Limb (tissue), 2 donors: Measurements from ENCODE around the gene ELOB.
"Not testable (repeated sequence)": the region's sequence is repeated elsewhere in the genome, so short reads cannot be mapped to it uniquely, and the experiment has no call there.

Experiments used
- DNase-seq, 2 donors: peaks; one replicate each; pipeline ENCODE4 v3.0.0-alpha.2; 2016; ENCODE audit errors: extremely low spot score in 2 of 2

ELOB gene

DNA sequence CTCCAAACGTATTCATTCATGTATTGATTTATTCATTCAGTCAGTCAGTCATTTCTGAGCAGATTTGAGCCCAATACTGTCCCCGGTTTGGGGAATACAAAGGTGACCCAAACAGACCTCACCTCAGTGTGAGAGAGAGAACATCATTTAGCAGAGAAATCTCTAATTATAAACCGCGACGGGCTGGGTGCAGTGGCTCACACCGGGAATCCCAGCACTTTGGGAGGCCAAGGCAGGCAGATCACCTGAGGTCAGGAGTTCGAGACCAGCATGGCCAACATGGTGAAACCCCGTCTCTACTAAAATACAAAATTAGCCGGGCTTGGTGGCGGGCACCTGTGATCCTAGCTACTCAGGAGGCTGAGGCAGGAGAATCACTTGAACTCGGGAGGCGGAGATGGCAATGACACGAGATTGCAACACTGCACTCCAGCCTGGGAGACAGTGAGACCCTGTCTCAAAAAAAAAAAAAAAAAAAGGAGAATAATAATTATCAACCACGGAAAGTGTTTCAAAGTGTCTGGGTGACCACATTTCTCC lies 55.4 kb downstream of the ELOB start:
- DNase-seq = not testable (repeated sequence)
